Stimulated activated CD8-positive, alpha-beta memory T cell treated with anti-CD3 and anti-CD28 coated beads, Interleukin-4, amount 100 ng/mL, for 1 hour (primary cell): ENCODE results near the gene UNK.
A peak's percentile ranks its signal among the peaks of the same experiment; 100 is the strongest.

Source experiments
- DNase-seq, 2 donors: peaks; one replicate each; pipeline ENCODE4 v3.0.0-alpha.2; 2020; ENCODE audit warnings: low read depth in 2 of 2, low spot score in 1 of 2

UNK gene

DNA sequence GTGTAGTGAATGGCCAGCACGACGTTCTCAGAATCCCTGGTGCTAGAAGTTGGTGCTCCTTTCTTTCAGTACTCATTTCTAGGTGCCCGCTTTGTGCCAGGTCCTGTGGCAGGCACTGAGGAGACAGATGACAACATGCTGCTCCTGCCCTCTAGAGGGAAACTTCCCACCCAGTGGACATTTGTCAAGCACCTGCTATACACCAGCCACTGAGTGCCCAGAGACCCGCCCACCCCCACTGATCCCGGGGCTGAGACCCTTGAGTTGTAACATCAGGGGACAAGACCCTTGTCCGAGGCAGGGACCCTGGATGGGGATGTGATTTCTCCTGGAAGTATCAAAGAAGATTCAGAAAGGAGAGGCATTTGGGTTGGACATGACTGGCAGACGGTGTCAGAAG, 34.5 kb downstream of the UNK start:
- DNase-seq = no peak

DNA sequence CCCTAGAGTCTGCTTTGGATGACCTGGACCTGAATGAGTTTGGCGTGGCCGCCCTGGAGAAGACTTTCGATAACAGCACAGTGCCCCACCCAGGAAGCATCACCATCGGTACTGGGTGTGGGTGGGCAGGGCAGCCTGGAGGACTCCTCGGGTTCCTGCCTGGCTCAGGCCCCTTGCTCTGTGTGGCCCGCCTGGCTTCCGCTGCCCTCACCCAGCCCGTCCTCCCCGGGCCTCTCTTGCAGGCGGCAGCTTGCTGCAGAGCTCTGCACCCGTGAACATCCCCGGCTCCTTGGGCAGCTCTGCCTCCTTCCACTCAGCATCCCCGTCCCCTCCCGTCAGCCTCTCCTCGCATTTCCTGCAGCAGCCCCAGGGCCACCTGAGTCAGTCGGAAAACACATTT, 35.1 kb downstream of the UNK start:
- DNase-seq = no peak

DNA sequence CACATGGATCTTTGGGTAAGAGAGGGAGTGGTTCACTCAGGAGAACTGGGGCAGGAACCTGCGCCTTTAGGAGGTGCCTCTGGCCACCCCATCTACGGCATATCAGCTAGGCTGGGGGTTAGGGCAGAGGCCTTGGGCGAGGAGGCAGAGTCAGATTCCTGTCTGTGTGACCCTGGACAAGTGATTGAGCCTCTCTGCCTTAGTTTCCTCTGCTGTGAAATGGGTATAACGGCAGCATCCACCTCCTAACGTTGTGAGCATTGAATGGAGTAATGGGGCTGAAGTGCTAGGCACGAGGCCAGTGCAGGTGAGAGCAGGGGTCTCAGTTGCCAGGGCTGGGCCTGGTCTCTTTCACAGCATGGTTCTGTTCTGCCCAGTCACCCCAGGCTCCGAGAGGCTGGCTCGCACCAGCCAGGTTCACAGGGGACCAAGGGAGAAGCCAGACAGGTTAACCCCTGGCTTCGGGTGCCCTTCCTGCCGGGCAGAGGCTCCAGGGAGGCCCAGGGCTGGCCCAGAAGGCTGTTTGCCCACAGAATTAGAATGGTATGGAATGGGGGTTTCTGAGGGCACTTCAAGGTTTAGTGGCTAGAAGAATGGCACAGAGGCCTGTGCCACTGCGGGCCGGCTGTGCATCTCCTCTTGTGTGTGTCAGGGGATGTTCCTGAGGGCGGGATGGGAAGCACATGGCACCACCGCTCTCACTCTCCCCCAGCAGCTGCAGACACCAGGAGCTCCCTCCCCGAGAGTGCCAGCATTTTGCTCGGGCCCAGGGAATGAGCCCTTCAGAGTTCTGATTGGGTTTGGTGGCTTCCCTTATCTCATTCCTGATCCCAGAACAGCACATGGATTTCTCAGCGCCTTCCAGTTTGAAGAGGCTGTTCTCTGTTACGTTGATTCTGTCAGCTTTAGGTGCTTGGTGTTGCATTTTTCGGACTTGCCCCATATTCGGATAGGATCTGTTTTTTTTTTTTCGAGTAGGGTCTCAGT, 35.8 kb downstream of the UNK start:
- DNase-seq = no peak

DNA sequence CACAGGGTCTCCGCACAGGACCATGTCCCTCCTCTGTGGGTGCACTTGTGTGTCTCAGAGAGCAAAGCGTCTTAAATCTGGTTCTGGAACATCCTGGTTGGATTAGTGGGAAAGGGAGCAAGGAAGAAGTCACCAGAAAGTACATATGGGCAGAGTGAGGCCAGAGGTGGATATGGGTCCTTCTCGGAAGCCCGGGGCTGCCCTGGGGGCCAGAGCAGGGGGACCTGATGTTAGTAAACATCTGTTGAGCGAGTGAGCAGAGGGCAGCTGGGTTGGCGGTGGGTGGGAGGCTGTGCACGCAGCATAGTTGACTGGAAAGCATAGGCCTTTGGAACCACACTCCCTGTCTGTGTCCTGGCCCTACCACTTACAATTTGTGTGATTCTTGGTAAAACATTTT, 36.9 kb downstream of the UNK start:
- DNase-seq = no peak

DNA sequence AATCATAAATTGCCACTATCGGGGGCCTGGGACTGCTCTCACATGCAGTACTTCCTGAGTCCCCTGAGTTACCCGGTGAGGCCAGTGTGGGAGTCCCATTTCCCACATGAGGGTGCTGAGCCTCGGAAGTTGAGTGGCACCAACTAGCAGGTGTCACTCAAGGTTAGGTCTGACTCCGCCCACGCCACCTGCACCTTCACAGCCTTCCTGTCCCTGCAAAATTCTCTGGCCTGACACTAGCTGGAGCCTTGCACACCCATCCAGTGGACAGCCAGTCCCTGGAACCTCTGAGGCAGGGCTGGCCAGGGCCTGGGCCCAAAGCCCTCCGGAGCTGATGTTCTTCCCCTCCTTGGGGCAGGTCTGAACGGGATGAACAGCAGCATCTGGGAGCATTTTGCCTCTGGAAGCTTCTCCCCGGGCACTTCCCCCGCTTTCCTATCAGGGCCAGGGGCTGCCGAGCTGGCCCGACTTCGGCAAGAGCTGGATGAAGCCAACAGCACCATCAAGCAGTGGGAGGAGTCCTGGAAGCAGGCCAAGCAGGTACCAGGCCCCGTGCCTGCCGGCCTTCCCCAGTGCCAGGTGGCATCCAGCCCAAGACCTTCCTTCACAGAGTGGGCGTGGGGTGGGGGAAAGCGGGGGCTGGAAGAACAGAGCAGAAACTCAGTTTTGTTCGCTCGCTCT, 37.7 kb downstream of the UNK start:
- DNase-seq = no peak

DNA sequence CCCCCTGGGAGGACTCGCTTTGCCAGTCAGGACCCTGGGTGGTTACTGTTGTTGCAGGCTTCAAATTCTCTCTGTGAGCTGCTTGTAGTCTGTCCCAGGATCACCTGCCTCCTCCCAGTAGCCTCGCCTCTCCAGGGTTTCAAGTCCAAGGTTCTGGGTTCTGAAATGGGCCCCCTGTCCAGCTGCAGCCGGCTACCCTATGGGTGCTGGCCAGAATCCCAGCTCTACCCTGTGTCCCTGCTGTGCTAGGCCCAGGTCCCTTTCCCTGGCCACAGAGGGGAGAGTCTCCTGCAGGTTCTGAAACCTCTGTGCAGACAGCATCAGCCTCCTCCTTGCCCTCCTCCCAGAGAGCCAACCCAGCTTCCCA, 38.2 kb downstream of the UNK start:
- no peak for DNase-seq

DNA sequence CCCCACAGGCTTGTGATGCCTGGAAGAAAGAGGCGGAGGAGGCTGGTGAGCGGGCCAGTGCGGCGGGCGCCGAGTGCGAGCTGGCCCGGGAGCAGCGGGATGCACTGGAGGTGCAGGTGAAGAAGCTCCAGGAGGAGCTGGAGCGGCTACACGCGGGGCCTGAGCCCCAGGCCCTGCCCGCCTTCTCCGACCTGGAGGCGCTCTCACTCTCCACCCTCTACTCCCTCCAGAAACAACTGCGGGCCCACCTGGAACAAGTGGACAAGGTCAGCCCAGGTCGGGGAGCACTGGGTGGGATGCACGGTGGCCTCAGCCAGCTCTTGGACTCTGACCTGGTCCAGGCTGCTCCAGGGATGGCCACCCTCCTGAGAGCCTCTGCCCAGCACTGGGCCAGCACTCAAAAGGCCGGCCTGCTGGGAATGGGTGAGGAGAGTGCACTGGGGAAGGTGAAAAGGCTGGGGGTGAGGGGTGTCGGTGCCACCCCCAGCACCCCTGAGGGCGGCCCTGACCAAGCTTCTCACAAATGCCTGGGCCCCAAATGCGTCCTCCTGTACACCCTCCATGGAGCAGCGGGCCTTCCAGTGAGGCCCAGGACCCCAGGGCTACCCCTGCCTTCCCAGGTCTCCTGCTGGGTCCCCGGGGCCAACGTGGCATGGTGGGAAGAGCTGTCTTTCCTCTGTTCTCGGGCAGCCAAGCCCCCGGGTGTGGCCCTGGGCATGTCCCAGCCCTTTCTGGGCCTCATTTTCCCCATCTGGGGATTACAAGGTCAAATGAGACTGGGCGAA, 38.8 kb downstream of the UNK start:
- no peak for DNase-seq

DNA sequence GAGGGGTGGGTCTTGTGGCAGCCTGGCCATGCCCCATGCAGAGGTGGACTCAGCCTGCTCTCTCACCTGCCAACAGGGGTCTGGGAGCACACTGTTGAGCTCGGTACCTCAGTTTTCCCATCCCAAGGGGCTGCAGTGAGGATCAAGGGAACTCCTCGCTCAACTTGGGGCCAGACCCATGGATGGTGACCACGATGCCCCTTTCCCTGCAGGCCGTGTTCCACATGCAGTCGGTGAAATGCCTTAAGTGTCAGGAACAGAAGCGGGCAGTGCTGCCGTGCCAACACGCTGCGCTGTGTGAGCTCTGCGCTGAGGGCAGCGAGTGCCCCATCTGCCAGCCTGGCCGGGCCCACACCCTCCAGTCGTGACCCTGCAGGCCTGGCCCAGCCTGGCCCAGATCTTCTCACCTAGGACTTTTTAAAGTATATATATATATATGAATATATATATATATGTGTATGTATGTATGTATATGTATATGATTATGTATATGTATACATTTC, 39.5 kb downstream of the UNK start:
- no peak for DNase-seq

DNA sequence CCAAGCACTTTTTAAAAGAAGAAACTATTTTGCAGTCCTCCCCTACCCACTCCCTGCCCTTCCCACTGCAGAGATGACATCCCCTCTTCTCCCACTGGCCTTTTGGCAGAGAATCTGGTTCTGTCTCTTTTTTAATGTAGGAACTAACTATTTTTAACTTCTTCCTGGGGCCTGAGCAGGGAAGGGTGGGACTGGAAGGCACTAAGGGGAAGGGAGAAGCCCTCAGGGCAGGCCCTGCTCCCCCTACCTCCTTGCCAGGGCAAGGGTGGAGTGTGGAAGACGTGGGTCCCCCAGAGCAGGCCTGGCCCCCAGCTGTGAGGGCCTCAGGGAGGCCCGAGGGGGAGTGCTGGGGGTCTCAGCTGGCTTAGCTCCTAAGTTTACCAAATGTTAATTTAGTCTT, 40.1 kb downstream of the UNK start:
- no peak for DNase-seq

DNA sequence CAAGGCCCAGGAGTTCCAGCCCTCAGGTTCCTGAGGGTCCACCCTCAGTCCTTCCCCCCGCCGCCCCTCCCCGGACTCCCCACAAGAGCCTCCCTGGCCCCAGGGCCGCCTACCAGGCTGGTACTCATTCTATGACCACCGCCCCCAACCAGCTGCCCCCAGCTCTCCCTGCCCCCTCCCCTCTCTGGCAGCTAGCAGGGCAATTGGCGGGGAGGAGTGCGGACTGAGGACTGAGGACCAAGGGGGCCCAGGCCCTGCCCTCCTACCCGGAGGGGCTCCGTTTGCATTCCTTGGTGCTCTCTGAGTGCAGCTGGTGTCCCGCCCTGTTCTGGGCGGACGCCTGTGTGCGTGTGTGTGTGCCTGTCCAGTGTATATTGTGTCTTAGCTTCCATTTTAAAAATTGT, 40.5 kb downstream of the UNK start:
- no peak for DNase-seq

DNA sequence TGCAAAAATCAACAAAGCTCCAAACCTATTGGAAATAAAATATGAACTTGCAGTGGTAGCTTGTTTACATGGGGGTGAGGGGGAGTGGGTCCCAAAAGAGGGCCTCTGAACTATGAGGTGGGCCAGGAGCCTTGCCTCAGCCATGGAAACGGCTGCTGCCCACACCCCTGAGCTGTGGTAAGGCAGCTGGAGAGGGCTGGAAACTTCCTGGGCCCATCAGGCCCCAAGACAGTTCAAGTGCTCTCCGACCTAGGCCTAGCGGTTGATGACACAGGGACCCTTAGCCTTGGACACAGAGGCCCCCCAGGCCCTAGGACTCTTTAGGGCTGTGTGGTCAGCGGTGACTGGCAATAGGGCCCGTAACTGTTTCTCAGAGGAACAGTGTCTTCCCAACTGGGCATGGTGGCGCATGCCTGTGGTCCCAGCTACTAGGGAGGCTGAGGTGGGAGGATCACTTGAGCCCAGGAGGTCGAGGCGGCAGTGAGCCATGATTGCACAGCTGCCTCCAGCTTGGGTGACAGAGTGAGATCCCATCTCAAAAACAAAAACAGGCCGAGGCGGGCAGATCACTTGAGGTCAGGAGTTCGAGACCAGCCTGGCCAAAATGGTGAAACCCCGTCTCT, 41.3 kb downstream of the UNK start:
- DNase-seq = no peak

DNA sequence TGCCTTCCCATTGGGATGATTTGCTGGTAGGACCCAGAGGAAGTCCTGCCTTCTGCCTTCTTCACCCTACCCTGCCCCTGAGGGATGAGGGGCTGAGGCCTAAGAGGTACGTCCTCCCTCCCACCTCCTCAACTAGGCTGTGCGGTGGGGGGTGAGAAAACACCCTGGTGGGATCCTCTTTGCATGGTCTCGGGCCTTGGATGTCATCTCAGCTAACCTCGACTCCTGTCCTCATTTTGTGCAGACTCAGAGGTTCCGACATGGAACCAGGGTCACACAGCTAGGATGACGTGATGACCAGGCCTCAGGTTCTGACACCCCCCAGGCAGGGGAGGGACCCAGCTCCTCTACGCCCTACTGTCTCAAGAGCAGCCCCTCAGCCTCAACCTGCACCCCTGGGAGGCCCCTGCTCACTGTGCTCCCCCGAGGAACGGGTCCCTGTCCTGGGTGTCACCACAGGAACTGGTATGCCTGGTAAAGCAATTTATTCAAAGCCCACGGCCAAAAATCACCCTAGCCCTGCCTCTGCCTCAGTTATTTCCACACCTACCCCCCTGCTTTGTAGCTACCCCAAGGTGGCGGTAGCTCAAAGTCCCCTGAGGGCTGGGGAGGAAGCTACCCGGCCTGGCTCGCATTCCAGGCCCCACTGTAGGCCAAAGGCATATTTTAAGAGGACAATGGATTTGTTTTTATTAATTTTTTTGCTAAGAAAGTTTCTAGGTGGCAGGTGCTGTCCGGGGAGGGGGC, 42.1 kb downstream of the UNK start:
- no peak for DNase-seq

DNA sequence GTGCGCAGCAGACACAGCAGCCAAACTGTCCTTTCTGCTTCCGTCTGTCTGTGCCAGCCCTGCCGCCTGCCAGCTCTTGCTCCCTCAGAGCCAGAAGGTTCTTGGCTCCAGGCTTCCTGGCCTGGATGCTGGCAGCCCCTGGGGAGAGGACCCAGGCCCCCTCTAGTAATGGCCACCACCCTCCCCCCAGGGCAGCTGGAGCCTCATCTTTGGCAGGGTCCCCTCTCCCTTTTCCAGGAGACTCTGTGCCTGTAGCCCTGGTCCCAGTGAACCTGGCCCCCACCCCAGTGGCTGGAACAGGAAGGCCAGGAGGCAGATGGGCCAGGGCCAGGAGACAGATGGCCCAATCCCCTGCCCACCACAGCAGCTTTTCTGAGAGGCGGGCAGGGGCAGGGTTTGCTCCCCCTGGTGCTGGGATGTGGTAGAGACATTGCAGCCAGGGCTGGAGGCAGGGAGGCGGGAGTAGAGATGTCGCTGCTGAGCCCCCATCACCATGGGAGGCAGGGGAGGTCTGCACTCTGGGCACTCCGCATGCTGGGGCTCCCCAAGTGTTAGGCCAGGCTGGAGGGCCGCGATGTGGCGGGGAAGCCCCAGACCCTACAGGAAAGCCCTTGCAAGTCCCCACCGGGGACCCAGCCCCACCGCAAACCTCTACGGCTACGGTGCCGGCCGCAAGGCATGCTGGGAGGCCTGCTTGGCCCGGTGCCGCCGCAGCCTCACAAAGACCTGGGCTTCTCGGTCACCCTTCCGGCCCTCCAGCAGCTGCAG, 42.9 kb downstream of the UNK start:
- DNase-seq = peak in 1 of 2 donors; percentile 29

DNA sequence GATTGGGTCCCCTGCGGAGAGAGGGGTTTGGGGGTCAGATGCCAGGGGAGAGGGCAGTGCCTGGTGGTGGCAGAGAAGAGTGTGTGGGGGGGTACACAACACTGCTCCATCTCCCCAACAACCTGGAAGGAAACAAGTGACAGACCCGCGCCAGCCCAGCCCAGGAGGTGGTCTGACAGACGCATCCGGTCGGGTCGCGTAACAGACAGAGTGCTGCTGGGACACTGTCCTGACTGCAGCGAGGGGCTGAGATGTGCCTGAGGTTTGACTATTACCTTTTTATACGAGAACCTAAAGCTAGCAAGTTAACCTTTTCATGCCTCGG, 43.4 kb downstream of the UNK start:
- no peak for DNase-seq

DNA sequence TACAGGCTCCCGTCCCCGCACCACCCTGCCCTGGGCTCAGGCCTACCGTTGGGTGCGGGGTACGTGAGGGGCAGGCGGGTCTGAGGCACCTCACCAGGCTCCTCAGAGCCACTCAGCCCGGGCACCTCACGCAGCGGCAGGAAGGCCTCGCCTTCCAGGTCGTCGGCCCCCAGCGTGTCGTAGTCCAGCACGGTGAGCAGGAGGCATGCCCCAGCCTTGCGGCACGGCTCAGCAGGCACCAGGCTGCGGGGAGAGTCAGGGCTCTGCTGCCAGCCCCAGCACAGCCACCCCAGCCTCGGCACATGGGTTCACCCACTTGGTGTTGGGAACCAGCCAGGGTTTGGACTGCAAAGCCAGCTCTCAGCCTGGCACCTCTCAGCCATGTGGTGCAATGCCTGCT, 44.1 kb downstream of the UNK start:
- DNase-seq = no peak

DNA sequence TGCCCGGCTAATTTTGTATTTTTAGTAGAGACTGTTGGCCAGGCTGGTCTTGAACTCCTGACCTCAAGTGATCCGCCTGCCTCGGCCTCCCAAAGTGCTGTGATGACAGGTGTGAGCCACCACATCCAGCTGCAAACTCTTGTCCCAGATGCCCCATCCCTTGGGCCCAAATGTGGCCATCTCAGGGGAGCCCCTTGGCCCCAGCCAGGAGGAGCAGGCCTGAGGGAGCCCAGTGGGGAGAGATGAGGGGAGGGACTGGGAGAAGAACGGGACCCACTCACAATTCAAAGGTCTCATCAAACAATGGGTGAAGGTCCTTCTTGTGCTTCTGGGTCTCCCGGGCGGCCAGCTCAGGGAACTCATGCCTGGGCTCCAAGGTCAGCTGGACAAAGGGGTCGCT, 45.1 kb downstream of the UNK start:
- no peak for DNase-seq

DNA sequence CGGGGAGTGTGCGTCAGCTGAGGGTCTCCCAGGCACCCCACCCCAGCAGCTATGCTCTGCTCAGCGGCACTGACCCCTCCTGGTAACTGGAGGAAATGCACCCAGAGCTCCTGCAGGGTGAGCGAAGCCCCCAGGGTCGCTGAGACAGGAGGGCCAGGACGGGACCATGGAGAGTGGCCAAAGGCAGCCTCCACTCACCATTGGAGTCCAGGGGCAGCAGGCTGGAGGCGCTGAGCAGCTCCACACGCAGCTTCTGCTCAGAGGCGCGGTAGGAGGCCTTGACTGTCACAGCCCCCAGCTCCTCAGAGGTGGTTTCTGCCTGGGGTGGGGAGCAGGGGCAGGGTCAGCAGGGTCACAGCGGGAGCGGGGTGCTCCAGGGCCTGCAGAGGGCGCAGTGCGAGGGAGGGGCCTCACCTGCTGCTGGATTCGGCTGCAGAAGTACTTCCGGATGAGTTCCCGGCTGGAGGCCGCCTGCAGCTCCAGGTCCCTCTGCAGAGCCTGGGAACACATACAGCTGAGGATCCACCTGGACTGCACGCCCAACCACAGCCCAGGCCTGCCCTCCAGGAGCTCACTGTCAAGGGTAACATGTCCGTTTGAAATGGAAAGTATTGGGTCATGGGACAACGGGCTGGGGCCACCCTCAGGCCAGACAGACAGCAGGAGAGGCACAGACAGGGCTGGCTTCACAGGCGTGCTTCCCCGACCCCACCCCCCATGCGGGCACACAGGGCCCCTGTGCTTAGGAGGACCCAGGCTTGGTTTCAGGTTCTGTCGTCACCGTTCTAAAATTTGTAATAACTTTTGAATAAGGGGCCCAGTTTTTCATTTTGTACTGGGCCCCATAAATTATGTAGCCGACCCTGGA, 45.8 kb downstream of the UNK start:
- no peak for DNase-seq

DNA sequence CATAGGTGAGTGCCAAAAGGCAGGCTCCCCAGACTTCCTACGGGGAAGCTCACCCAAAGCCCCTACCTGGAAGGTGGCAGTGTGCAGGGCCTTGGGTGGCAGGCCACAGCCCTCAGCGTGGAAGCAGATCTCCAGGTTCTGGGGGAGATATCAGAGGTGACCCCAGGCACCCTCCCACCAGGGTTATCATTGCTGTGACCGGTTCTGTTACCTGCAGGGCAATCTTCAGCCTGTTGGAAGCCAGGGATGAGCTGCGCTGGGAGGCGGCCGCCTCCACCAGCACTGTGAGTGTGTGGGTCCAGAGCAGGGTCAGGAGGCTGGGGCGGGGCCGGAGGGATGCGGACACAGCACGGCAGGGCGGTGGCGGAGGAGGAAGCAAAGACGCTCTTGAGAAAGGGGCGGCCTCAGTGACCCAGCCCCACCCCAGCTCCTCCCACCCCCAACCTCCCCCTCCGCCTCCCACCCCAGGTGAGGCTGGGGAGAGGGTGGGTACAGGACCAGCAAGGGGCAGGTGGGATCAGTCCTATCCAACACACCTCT, 46.5 kb downstream of the UNK start:
- DNase-seq = no peak
